Measurements from ENCODE around the gene FOXO3.

DNA sequence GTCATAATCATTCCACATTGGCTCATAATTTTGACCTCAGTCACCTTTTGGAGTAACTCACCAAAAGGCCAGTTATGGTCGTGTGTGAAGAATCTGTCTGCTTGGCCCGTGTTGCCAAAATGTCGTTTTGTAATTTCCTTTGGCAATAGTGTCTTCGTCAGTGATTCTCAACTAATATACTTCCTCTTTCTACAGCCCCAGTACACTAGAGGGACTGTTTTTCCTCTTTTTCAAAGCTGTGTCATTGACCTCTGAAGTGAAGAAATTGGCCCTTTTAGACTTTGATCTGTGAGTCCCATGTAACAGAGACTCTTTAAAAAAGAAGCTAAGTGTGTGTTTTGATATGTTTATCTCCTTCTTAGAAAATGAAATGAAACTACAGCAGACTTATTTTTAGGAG, 5.2 kb downstream of the FOXO3 start:
- TF ChIP-seq CTCF (IDR thresholded peaks at IDR 0.05; ENCODE audit: low read depth, low read length): no peak
- TF ChIP-seq POLR2A (IDR thresholded peaks at IDR 0.05; ENCODE audit: extremely low read depth, insufficient read length): no peak

All from NB4 (cell line).